ENCODE data around the gene SIVA1. TPM values are rescaled to one million over a fixed set of nuclear protein-coding genes. Genes with fewer than 3 reads are reported as not detected.

The SIVA1 gene
- total RNA-seq, 1 donor, result 62.2 TPM

DNA sequence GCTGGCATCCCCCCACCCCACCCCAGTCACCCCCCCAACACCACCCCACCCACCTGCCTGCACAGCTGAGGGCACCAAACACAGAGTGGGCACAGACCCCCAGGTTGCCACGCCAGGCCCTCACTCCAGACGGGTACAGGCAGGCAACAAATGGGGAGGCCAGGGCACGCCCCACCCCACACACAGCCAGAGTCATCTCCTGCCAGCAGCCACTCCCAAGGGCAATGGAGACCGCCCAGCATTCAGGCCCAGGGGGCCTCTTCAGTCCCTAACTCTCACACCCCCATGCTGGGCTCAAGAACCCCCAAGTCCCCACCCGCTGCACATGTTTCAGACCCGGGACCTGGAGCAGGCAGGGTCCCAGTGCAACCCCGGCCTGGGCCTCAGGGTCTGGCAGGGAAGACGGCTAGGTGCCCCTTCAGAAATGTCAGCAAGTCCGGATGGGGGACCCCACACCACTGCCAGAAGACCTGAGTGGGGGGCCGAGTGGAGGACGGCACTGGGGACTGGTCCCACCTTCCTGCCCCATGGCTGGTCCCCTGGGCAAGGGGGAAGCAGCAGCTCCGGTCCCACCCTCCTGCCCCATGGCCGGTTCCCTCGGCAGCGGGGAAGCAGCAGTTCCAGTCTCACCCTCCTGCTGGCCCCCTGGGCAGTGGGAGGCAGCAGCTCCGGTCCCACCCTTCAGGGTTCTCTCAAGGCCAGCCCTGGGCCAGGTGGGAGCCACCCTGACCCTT, 30.7 kb downstream of the SIVA1 start:
- Histone ChIP-seq H3K4me3 (ENCODE audit: insufficient read depth, low read length) (no peak overlapping the region), H3K36me3 (ENCODE audit: insufficient read depth, low read length) (peaks cover 11% of the 10 kb centered on the region), H2AFZ (ENCODE audit: low read length) (no peak overlapping the region), H3K79me2 (ENCODE audit: insufficient read depth, low read length) (peaks cover 59% of the 10 kb centered on the region), H3K4me2 (ENCODE audit: insufficient read depth, low read length) (no peak overlapping the region), H4K20me1 (ENCODE audit: insufficient read depth, low read length) (peaks cover 39% of the 10 kb centered on the region), H3K27me3 (ENCODE audit: insufficient read depth, low read length) (no peaks in the 10 kb centered on the region), H3K9me3 (ENCODE audit: low read depth, low read length) (no peaks in the 10 kb centered on the region), H3K4me1 (ENCODE audit: insufficient read depth, low read length) (no peaks in the 10 kb centered on the region), H3K27ac (ENCODE audit: low read depth, low read length) (no peak overlapping the region)
- TF ChIP-seq, protein P1, sequence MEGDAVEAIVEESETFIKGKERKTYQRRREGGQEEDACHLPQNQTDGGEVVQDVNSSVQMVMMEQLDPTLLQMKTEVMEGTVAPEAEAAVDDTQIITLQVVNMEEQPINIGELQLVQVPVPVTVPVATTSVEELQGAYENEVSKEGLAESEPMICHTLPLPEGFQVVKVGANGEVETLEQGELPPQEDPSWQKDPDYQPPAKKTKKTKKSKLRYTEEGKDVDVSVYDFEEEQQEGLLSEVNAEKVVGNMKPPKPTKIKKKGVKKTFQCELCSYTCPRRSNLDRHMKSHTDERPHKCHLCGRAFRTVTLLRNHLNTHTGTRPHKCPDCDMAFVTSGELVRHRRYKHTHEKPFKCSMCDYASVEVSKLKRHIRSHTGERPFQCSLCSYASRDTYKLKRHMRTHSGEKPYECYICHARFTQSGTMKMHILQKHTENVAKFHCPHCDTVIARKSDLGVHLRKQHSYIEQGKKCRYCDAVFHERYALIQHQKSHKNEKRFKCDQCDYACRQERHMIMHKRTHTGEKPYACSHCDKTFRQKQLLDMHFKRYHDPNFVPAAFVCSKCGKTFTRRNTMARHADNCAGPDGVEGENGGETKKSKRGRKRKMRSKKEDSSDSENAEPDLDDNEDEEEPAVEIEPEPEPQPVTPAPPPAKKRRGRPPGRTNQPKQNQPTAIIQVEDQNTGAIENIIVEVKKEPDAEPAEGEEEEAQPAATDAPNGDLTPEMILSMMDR (IDR thresholded peaks at IDR 0.05; ENCODE audit: extremely low read depth, low read depth, low read length), result no peak
- DNase-seq (ENCODE audit: insufficient read length, low spot score, missing footprints), result peak; percentile 76

DNA sequence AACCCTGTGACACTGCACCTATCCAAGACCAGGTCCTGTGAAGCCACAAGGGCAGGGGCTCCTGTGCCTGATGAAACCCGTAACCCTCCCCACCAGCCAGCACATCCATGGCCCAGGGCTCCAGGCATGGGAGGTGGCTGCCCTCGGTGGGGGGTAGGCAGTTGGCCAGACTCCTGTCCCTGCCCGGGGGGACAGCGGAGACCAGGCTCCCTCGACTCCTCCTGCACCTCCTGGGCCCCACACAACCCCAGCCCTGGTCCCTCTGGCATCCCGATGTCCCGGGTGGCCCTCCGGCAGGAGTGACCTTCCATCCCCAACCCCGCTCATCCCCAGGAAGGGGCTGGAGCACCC, 31.2 kb downstream of the SIVA1 start:
- Histone ChIP-seq H3K27me3 (ENCODE audit: insufficient read depth, low read length) (no peaks in the 10 kb centered on the region), H3K9me3 (ENCODE audit: low read depth, low read length) (no peaks in the 10 kb centered on the region), H3K79me2 (ENCODE audit: insufficient read depth, low read length) (peaks cover 64% of the 10 kb centered on the region), H4K20me1 (ENCODE audit: insufficient read depth, low read length) (peaks cover 36% of the 10 kb centered on the region), H3K36me3 (ENCODE audit: insufficient read depth, low read length) (peaks cover 14% of the 10 kb centered on the region), H2AFZ (ENCODE audit: low read length) (no peak overlapping the region), H3K4me3 (ENCODE audit: insufficient read depth, low read length) (no peak overlapping the region), H3K27ac (ENCODE audit: low read depth, low read length) (no peak overlapping the region), H3K4me1 (ENCODE audit: insufficient read depth, low read length) (no peaks in the 10 kb centered on the region), H3K4me2 (ENCODE audit: insufficient read depth, low read length) (no peak overlapping the region)
- TF ChIP-seq, protein P1 (IDR thresholded peaks at IDR 0.05; ENCODE audit: extremely low read depth, low read depth, low read length), result no peak
- DNase-seq (ENCODE audit: insufficient read length, low spot score, missing footprints), result peak; percentile 88

DNA sequence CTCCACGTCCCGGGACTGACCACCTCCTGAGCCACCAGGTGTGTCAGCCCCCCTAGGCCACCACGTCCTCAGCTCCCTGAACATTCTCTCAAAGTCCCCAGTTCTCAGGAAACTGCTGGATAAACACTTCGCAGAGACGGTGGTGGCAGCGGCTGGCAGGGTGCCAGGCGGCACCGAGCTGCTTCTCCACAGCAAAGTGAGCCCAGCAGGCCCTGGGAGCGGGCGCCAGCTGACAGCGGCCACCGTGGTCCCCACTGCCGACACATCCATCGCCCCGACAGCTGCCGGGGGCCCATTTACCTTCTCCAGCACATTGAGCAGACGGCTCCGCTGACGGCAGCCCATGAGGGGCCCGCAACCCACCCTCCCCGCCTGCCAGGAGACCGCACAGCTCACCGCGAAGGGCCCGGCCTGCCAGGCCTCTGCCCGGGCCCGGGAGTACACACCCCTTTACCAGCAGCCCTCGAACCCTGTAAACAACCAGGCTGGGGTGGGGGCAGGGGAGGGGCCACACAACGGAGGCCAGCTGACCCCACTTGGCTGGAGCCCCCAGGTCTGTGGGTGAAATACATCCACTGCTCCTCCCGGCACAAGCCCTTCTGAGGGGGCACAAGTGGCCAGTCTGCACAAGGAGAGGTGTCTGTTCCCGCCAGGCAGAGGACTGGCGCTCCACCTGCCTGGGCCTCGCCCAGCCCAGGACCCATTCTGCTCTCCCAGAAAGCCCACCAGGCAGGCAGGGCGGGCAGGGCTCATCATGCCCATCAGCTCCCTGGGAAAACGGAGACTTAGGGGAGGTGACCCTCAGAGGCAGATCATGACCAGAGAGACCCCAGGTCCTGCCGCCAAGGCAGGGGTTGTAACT, 32.1 kb downstream of the SIVA1 start:
- H3K27ac ChIP-seq (ENCODE audit: low read depth, low read length), result no peak overlapping the region
- H4K20me1 ChIP-seq (ENCODE audit: insufficient read depth, low read length), result peaks cover 36% of the 10 kb centered on the region
- H3K79me2 ChIP-seq (ENCODE audit: insufficient read depth, low read length), result peaks cover 72% of the 10 kb centered on the region
- H3K36me3 ChIP-seq (ENCODE audit: insufficient read depth, low read length), result peaks cover 15% of the 10 kb centered on the region
- no peaks in the 10 kb centered on the region for H3K9me3 ChIP-seq (ENCODE audit: low read depth, low read length)
- TF ChIP-seq, protein P1 (IDR thresholded peaks at IDR 0.05; ENCODE audit: extremely low read depth, low read depth, low read length), result no peak
- H3K4me3 ChIP-seq (ENCODE audit: insufficient read depth, low read length), result no peak overlapping the region
- H3K4me2 ChIP-seq (ENCODE audit: insufficient read depth, low read length), result no peak overlapping the region
- no peak overlapping the region for H2AFZ ChIP-seq (ENCODE audit: low read length)
- DNase-seq (ENCODE audit: insufficient read length, low spot score, missing footprints), result peak; percentile 80
- no peaks in the 10 kb centered on the region for H3K4me1 ChIP-seq (ENCODE audit: insufficient read depth, low read length)
- no peaks in the 10 kb centered on the region for H3K27me3 ChIP-seq (ENCODE audit: insufficient read depth, low read length)

DNA sequence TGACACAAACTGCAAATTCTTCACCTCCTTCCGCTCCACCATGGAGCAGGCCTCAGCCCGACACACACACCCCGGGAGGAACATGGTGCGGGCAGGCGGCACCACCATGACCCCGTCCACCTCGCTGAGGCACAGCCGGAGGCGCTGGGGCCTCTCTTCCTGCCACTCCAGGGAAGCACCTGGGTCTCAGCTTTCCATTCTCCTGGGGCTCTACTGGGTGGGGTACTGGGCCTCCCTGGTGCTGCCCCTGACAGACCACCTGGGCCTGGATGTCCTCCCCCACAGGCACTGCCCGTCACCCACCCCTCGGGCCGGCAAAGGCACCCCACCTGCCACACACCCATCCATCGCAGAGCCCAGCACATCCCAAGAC, 32.7 kb downstream of the SIVA1 start:
- peaks cover 15% of the 10 kb centered on the region for H3K36me3 ChIP-seq (ENCODE audit: insufficient read depth, low read length)
- H3K27me3 ChIP-seq (ENCODE audit: insufficient read depth, low read length), result no peaks in the 10 kb centered on the region
- H4K20me1 ChIP-seq (ENCODE audit: insufficient read depth, low read length), result peaks cover 38% of the 10 kb centered on the region
- no peaks in the 10 kb centered on the region for H3K4me1 ChIP-seq (ENCODE audit: insufficient read depth, low read length)
- TF ChIP-seq, protein P1 (IDR thresholded peaks at IDR 0.05; ENCODE audit: extremely low read depth, low read depth, low read length), result no peak
- peak; percentile 73 for DNase-seq (ENCODE audit: insufficient read length, low spot score, missing footprints)
- H3K4me3 ChIP-seq (ENCODE audit: insufficient read depth, low read length), result no peak overlapping the region
- H3K4me2 ChIP-seq (ENCODE audit: insufficient read depth, low read length), result no peak overlapping the region
- peaks cover 77% of the 10 kb centered on the region for H3K79me2 ChIP-seq (ENCODE audit: insufficient read depth, low read length)
- H2AFZ ChIP-seq (ENCODE audit: low read length), result no peak overlapping the region
- H3K27ac ChIP-seq (ENCODE audit: low read depth, low read length), result no peak overlapping the region
- no peaks in the 10 kb centered on the region for H3K9me3 ChIP-seq (ENCODE audit: low read depth, low read length)

Measured in osteoblast (primary cell).